HPDE6-E6E7 (cell line): ENCODE data around the gene MGST3.
"Not testable (repeated sequence)": the region's sequence is repeated elsewhere in the genome, so short reads cannot be mapped to it uniquely, and the experiment has no call there.

Source experiments
- DNase-seq: peaks from one replicate; pipeline ENCODE4 v3.0.0; 2011; ENCODE audit warnings: missing footprints; ENCODE audit errors: extremely low spot score

The MGST3 gene

GRCh38 chr1:165658766-165659580 lies 27.9 kb downstream of the MGST3 start:
- DNase-seq, result not testable (repeated sequence)

- DNase-seq, result no peak
Observed at GRCh38 chr1:165659581-165659895, 28.5 kb downstream of the MGST3 start.

GRCh38 chr1:165661703-165662102 lies 30.7 kb downstream of the MGST3 start:
- DNase-seq, result no peak

GRCh38 chr1:165662186-165662585 lies 31.2 kb downstream of the MGST3 start:
- DNase-seq, result no peak

- no peak for DNase-seq
Observed at GRCh38 chr1:165666152-165666825, 35.3 kb downstream of the MGST3 start.

GRCh38 chr1:165668184-165668583 lies 37.1 kb downstream of the MGST3 start:
- no peak for DNase-seq

GRCh38 chr1:165671526-165671925 lies 40.5 kb downstream of the MGST3 start:
- no peak for DNase-seq

- no peak for DNase-seq
Observed at GRCh38 chr1:165674599-165674998, 43.6 kb downstream of the MGST3 start.

- no peak for DNase-seq
Observed at GRCh38 chr1:165675794-165676193, 44.8 kb downstream of the MGST3 start.

GRCh38 chr1:165678509-165678908 lies 47.5 kb downstream of the MGST3 start:
- no peak for DNase-seq

GRCh38 chr1:165679282-165680036 lies 48.4 kb downstream of the MGST3 start:
- no peak for DNase-seq

GRCh38 chr1:165680303-165680702 lies 49.3 kb downstream of the MGST3 start:
- no peak for DNase-seq

GRCh38 chr1:165680773-165681172 lies 49.7 kb downstream of the MGST3 start:
- DNase-seq, result not testable (repeated sequence)

- no peak for DNase-seq
Observed at GRCh38 chr1:165683848-165684485, 52.9 kb downstream of the MGST3 start.

- DNase-seq, result no peak
Observed at GRCh38 chr1:165686121-165686970, 55.3 kb downstream of the MGST3 start.

- no peak for DNase-seq
Observed at GRCh38 chr1:165686971-165687433, 56.0 kb downstream of the MGST3 start.

GRCh38 chr1:165688046-165688445 lies 57.0 kb downstream of the MGST3 start:
- DNase-seq, result no peak

- no peak for DNase-seq
Observed at GRCh38 chr1:165695031-165695430, 64.0 kb downstream of the MGST3 start.

GRCh38 chr1:165696625-165697100 lies 65.6 kb downstream of the MGST3 start:
- no peak for DNase-seq

- DNase-seq, result no peak
Observed at GRCh38 chr1:165697491-165697880, 66.5 kb downstream of the MGST3 start.
